Measurements from ENCODE around the gene ARL16.
A peak's percentile ranks its signal among the peaks of the same experiment; 100 is the strongest.

ARL16 gene

GRCh38 chr17:81641825-81642489 lies 41.6 kb downstream of the ARL16 start:
- no peak for DNase-seq

DNA sequence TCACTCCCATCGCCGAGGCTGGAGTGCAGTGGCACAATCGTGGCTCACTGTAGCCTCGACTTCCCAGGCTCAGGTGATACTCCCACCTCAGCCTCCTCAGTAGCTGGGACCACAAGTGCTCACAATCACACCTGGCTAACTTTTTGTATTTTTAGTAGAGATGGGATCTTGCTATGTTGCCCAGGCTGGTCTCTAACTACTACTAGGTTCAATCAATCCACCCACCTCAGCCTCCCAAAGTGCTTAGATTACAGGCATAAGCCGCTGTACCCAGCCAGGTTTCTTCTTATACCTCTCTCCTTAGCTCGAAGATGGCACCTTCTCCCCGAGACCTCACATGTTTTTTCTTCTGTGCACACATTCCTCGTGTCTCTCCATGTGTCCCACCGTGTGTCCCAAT lies 43.6 kb downstream of the ARL16 start:
- no peak for DNase-seq

DNA sequence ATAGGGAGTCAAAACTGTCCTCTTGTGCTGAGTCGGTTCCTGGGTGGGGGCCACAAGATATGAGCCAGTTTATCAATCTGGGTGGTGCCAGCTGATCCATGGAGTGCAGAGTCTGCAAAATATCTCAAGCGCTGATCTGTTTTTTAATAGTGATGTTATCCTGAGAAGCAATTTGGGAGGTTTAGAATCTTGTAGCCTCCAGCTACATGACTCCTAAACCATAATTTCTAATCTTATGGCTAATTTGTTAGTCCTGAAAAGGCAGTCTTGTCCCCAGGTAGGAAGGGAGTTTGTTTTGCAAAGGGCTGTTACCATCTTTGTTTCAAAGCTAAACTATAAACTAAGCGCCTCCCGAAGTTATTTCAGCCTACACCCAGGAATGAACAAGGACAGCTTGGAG lies 44.9 kb downstream of the ARL16 start:
- DNase-seq = no peak

DNA sequence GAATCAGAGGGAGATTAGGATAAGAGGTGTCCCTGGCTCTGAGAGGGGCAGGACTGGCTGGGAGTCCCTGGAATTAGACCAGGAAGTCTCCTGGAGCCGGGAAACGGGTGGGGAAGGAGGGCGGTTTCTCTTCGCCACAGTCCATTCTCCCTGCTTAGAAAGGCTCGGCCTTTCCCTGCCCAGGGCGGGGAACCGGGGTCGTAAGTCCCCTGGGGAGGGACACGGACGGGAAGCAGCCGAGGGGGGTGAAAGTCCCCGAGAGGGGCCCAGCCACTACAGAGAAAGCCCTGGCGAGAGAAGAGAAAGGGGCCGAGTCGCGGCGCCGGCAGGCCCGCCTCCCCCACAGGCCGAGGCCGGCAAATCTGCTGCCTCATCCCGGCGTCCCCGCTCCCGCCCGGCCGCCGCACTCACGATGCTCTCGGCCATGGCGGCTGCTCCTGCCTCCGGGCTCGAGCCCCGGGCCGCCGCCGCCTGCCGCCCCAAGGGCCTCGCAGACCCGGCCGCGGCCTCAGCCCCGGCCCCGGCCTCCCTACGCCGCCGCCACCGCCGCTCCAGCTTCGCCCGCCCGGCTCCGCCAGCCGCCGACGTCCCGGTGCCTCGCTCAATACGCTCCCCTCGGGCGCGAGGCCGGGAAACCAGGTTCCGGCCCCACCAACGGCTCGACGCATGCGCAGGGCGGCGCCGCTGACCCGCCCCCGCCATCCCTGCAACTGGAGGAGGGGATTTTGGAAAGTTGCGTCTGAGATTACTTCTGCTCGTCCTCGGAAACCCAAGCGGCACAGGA lies 46.9 kb downstream of the ARL16 start, which contains the start of the genes NPLOC4 and TSPAN10:
Gene NPLOC4, minus strand, starts transcription at position 608 of the 784 bp plus-strand sequence. Its CDS starts 182 bp downstream, at position 426.
Gene TSPAN10, plus strand, starts transcription at position 692 of the 784 bp plus-strand sequence. CDS start 5,217 bp downstream, outside the sequence.
- peak; percentile 96 to 98 (median 98) for DNase-seq

GRCh38 chr17:81635973-81636504 lies 47.6 kb downstream of the ARL16 start:
- peak; percentile 42 to 58 (median 53) for DNase-seq

- DNase-seq = no peak
Measured at GRCh38 chr17:81635431-81635830, 48.2 kb downstream of the ARL16 start.

GRCh38 chr17:81631482-81631881 lies 52.1 kb downstream of the ARL16 start:
- no peak for DNase-seq
